NCI-H1105 (cell line): ENCODE measurements around the gene ZC3H7B.

Source experiments
- DNase-seq: peaks from one replicate; lab custom pipeline; 2025; lab: John Stamatoyannopoulos, UW

ZC3H7B gene

DNA sequence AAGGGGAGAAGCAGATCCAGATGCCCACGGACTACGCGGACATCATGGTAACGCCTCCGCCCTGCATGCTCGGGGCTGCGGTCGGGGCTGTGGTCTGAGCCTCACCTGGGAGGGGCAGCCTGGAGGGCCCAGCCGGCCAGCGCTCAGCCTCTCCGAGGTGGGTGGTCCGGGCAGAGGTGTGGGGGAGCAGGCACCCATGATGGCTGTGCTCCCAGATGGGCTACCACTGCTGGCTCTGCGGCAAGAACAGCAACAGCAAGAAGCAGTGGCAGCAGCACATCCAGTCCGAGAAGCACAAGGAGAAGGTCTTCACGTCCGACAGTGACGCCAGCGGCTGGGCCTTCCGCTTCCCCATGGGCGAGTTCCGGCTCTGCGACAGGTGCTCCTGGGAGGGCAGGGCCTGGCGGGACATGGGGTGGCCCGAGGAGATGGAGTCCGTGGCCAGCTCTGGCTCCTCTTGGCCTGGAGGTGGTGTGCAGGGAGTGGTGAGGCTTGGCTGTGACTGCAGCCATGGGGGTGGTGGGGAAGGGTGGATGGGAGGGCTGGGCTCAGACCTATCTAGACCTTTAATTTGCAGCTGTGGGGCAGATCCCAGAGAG is 55.2 kb downstream of the ZC3H7B start:
- no peak for DNase-seq

DNA sequence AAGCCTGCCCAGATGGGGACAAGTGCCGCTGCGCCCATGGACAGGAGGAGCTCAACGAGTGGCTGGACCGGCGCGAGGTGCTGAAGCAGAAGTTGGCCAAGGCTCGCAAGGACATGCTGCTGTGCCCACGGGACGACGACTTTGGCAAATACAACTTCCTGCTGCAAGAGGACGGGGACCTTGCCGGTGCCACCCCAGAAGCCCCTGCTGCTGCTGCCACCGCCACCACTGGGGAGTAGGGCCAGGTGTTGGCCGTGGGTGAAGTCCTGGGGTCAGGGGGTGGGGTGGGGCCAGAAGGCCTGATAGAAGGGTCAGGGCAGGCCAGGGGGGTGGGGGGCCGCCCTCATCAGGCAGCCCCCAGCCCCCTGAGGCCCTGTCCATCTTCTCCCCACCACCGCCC is 55.9 kb downstream of the ZC3H7B start:
- DNase-seq, result no peak

DNA sequence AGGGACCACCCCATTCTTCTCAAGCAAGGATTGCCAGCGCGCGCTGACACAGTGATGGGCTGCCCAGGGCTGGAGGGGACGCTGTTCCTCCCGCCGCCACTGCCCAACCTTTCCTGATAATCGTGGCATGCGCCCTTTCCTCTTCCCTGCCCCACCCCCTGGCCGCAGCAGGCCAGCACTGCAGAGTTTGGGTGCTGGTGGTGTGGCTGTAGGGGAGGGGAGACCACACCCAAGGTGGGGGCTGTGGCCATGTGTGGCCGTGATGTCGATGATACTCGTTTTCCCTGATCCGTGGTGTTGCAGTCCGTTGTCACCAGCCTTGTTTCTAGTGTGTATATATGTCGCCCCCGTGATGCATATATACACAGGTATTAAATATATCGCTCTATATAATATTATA is 57.6 kb downstream of the ZC3H7B start:
- no peak for DNase-seq

DNA sequence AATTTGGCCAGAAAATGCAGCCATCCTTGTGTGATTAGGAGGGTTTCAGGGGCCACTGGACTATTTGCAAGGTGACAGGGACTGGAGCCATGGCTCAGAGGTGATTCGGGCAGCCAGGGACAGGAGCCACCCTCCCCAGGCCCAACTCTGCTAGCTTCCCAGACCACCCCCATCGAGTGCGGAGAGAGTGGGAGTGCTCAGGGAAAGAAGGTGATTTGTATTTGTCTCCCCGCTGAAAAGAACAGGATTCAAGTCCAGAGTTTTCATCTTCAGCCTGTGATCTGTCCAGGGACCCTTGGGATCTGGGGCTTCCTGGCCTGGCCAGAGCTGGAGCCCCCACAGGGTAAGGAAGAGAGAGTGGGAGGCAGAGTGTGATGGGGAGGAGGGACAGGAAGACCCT is 58.1 kb downstream of the ZC3H7B start:
- DNase-seq, result no peak

DNA sequence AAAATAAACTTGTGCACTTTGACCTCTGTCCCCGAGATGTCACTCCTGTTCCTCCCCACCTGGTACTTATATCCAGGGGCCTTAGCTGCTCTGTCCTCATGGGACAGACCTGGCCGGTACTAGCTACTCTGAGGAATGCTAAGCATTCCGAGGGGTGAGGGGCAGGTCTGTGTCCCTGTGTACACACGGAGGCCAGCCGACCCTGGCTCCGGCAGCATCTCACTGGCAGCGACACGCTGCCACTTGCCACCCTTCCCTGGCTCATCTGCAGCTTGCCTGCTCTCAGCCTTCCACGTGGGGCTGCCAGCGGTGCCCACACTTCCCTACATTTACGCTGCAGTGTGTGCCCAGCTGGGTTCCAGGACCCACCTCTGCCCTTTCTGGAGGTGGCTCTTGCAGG is 58.8 kb downstream of the ZC3H7B start:
- no peak for DNase-seq

DNA sequence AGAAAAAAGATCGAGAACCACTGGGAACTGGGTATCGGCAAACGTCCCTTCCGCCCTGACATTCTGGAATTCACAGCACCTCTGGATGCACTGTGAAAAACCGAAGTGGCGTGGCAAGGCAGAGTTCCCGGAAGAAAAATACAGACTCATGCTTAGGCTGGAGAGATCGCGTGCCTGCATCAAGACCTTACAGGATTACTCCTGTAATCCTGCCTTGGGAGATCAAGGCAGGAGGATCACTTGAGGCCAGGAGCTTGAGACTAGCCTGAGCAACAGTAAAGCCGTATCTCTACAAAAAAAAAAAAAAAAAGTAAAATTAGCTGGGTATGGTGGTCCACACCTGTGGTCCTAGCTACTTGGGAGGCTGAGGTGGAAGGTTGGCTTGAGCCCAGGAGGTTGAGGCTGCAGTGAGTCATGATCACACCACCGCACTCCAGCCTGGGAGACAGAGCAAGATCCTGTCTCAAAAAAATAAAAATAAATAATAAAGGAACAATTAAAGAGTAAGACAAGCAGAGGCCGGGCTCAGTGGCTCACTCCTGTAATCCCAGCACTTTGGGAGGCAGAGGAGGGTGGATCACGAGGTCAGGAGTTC is 60.5 kb downstream of the ZC3H7B start:
- DNase-seq, result no peak

DNA sequence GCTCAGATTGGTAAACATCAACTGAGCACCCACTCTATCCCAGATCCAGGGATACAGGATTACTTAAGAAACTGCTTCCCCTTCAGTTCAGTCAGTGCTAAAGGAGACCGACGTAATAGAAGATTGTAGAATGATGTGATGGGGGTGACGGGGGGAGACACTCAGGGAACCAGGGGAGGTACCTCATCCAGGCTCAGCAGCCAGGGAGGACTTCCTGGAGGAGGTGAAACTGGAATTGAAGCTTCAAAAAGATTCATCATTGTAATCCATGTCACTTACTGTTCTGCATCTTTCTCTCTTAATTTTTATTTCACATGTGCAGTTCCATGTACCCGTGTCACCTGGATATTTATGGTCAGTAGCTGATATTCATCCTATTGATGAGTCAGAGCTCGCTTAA is 61.3 kb downstream of the ZC3H7B start:
- no peak for DNase-seq

DNA sequence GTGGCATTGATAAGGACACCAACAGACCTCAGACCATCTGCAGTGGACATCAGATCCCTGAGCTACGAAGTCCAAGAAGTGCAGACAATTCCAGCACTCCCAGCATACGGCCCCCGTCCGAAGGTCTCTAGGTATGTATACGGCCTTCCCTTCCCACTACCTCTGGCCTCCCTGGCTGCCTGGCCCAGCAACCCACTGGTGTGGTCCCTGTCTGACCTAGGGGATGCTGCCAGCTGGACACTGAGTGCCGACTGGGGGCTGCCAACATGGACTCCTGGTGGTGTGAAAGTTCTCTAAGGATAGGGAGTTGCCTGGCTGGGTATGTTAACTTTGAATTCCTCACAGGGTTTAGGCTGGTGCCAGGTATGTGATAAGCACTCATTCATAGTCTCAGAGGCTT is 62.9 kb downstream of the ZC3H7B start:
- DNase-seq, result no peak

DNA sequence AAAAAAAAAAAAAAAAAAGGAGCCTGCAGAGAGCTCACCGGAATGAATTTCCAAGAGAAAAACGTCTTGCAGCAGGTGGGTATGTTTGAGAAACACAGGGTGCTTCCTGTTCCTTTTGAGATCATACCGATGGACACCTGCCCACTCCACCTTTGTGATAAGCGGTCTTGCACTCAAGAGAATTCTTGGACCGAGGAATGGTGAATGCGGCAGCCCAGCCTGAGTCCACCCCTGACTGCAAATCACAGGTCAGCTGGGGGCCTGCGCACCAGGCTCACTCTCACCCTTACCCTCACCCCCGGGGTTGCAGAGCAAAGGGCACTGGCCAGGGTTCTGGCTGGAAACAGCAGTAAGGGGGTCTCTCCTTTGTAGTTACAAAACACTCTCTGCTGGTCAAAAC is 63.6 kb downstream of the ZC3H7B start:
- DNase-seq, result no peak

DNA sequence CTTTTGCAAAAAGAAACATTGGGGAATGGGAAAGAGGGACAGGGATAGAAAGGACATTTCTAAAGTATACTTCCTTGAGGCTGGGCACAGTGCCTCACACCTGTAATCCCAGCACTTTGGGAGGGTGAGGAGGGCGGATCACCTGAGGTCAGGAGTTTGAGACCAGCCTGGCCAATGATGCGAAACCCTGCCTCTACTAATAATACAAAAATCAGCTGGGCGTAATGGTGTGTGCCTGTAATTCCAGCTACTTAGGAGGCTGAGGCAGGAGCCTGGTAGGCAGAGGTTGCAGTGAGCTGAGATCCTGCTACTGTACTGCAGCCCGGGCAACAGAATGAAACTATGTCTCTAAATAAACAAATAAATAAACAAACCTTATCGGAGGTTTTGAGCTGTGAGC is 64.1 kb downstream of the ZC3H7B start:
- no peak for DNase-seq

DNA sequence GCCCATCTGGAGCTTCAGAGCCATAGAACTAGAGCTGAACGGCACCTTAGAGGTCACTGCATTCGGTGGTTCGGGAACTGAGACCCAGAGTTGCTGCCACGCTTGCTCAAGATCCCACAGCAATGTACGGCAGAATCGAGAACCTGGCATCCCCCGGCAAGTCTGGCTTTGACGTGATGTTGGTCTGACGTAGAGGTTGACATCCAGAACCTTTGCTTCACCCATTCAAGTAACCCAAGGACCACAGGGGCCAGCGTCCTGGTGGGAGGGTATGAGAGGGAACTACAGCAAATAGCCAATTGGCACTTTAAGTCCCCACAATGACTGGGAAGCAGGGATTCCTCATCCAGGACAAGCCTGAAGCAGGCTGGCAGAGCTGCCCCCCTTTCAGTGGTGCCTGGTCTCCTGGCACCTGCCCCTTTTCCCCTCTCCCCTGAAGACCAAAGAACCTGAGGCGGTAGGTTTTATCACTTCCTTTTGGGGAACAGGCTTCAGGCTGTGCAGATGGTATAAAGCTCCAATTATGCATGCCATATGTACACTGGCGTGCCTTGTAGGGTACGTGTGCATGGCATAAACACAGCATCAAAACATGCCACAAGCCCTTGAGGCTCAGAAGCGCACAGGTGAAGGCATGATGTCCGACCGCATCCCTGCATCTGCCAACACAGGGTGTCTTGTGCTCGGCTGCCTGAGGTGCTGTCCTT is 65.2 kb downstream of the ZC3H7B start:
- DNase-seq, result no peak

DNA sequence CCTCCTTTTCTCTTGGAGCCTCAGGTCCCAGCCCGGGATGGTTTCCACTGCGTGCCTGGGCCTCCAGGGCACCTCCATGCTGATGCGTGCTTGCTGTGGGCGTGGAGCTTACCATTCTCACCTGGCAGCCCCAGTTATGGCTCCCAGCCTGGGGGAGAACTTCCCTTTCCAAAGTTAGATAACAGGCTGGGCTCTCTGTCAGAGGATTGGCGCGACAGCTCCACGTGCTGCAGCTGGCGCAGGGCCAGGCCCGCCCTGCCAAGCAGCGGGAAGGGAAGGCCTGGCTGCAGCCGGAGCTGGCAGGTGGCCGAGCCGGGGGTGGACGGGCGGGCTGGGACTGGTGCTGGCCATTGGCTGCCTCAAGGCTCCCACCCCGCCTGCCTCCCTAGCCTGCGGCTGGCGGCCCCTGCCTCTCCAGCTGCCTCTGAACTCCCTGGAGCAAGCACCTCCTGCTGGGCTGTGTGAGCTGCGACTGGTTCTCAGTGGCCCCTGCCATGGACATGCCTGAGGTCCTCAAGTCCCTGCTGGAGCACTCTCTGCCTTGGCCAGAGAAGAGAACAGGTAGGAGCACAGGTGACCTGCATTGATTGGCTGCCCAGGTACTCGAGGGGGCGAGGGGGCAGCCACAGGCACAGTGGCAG is 65.8 kb downstream of the ZC3H7B start:
- DNase-seq, result peak; percentile 95

DNA sequence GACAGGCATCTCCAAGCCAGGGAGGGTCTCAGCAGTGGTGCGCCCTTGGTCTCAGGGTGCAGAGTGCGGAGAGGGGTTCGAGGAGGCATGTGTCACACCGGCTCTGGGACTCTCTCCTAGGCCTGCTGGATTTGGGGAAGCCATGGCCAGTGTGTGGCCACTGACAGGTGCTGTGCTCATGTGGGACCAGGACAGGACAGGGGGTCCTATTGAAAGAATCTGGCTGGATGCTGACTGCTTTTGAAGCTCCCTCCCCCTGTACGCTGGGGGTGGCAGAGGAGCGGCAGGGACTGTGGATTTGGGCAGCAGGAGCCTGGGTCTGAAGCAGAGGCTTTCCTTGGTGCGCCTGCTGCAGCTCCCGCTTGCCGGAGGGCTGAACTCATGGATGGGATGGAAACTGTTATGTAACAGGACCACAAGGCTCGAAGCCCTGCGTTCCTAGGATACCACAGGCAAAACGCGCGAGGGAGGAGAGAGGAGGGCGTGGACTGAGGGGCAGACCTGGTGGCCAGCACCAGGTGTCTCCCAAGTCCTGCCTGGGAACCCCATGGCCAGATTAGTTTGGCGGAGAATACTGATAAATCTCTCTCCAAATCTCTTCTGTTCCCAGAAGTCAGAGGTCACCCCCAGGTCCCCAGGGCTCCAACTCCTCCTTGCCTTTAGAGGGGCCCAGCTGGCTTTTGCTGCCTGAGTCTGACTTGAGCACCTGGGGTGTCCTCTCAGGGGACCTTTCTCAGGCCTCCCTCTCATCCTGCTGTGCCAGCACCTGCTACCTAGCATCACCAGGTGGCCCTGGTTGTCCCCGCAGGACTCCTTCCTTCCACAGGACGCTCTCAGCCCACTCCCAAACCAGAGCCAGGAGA is 66.6 kb downstream of the ZC3H7B start:
- no peak for DNase-seq

DNA sequence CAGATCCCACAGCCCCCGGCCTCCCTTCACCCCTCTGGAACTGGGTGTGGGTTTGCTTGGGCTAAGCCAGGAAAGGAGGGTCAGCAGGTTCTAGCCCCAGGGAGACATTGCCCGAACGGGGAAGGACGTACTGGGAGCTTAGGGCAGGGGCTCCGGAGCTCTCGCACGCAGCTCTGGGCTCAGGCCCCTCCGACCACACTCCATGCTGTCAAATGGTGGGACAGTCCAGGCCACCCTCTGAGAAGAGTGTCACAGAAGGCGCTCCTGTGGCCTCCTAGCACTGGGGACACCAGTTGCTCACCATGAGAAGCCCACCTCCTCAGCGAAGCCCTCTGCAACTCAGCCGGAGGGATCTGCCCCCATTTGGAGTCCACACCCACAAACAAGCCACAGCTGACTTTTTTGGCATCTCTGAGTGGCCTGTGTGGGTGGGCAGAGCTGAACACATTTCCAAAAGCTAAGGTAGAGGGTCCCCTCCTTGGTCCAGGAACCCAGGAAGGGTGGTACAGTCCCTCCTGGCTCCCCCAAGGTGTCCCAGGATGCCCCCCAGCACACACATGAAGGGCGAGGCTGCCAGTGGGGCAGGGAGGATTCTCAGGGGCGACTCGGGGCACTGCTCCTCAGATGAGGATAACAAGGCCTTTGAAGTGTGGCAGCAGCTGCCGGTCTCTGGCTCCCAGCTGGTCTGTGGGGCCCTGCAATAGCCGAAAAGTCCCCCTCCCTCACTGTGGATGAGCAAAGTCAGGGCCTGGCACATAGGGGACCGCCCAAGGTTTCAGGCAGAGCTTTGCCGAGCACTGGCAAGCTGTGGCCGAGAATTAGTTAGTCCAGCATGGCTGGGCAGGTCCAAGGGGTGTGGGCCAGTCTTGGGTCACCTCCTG is 67.5 kb downstream of the ZC3H7B start:
- no peak for DNase-seq

DNA sequence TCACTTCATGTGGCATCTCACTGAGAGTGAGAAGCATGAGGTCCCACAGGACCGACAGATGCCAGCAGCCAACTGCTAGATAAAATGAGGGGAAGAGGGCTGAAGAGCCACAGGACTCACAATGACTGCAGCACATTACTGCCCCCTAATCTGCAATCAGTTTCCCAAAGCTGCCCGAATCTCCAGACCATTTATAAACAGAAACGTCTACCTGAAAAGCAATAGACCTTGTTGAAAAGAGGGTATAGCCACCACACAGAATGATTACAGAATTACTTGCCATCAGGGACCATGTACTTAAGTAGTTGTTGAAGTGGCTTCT is 68.1 kb downstream of the ZC3H7B start:
- DNase-seq, result no peak

DNA sequence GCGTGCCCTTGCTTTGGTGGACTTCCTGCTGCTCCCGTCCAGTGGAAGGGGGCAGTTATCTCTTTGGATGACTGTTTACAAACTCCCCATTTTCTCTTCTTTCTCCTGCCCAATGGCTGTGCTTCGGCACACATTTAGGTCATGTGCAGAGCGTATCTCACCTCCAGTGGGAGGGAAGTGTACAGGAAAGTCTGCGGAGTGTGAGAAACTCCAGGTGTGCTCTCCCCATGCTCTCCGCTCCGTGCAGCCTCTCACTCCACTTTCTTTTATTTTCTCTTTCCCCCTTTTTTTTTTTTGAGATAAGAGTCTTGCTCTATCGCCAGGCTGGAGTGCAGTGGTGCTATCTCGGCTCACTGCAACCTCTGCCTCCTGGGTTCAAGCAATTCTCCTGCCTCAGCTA is 68.5 kb downstream of the ZC3H7B start:
- DNase-seq, result no peak

DNA sequence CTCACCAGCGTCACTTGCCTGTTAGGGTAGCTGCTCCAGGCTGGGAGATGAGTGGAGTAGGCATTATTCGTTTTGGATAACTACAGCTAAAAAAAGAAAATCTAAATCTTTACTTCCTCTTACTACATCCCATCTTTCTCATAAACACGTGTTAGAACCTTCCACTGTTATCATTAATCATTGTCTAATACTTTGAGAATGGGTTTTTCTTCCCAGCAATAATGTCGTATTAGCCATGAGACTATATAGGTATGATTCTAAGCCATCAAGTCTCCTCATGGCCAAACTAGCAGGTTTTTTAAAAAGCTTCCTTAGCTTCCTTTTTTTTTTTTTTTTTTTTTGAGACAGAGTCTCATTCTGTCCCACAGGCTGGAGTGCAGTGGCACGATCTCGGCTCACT is 76.5 kb downstream of the ZC3H7B start:
- no peak for DNase-seq

DNA sequence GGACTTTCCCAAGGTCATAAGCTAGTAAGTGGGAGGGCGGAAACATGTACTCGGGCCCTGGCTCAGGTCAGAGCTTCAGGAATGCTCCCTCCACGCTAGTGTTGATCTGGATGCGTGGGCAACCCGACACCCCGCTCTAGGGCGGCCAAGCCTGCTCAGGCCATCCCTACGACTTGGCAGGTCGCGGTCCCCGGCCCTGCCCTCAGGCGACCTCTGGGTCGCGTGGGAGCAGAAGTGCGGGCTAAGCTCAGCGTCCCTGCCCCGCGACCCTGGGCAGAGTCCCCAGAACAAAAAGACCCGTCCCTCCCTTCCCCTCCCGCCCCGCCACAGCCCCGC is 79.6 kb downstream of the ZC3H7B start:
- no peak for DNase-seq

DNA sequence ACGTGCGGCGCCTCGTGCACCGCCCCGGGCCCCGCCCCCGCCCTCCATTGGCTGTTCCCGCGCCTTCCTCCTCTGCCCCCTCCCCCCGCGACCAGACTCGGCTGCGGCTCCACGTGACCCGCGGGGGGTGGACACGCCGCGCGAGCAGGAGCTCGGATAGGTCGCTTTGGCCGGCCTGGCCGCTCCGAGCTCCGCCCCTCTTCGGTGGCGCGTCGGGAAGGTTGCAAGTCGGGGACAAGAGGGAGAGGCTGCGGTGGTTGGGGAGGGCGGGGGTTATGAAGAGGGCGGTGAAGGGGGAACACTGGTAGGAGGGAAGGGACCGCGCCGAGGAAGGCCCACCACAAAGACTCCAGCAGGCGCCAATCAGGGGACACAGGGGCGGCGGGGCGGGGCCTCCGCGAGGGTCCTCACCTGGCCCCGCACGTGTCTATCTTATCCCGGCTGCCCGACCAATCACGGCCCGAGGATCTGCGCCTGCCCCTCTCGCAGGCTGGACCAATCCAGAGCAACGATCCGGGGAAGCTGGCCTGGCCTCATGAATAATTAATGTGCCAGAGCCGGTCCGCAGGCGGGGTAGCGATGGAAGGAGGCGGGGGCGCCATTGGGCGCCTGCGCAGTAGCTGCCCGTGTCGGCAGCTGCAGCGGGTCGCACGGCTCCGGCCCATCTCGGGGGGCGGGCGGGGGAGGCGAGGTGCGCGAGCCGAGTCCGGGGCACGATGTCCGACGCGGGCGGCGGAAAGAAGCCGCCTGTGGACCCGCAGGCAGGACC is 80.2 kb downstream of the ZC3H7B start, which contains the start of gene TEF:
TSS of gene TEF (plus strand) at position 614 of the 769 bp plus-strand sequence. CDS start at position 717, 103 bp downstream.
- DNase-seq, result peak; percentile 99

DNA sequence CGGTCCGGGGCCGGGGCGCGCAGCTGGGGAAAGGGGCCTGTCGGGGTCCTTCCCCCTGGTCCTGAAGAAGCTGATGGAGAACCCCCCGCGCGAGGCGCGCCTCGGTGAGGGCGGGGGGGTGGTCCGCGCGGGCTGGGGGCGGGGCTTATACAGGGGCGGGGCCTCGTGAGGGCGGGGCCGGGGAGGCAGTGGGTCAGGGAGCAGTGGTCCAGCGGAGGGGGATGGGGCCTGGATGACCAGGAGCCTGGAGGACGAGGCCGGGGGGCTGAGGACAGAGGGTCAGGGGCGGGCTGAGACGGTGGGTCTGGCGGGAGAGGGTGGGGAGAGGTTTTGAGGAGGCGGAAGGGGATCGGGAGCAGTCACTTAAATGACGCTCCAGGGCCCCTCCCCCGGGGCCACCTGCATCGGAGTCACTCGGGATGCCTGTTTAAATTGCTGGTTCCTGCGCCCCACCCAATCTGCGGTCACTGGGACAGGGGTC is 80.8 kb downstream of the ZC3H7B start:
- peak; percentile 69 for DNase-seq

DNA sequence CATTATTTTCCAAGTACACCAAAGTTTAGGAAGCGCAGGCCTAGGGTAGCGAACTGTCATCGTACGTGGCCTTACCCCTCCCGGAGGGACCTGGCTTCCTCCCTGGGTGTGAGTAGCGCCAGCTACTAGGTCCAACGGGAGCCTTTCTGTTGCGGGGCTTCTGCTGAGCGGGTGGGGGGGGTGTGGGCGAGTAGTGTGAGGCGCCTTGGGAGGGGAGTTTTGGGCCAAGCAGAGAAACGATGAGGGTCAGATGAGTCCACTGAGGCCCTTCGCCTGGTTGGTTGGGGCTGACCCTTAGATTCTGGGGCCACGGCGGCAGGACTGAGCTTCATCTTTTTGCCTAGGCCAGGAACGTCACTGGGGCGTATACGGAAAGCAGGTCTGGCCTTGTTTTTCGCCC is 81.3 kb downstream of the ZC3H7B start:
- no peak for DNase-seq
